HAP-1 (cell line): Measurements from ENCODE around the gene CAMK4.

Experiments used
- DNase-seq, 2 experiments: peaks; one replicate each; pipeline ENCODE4 v3.0.0-alpha.2; 2016 to 2020; ENCODE audit warnings: low spot score in 2 of 2
- H3K27me3 ChIP-seq: fragments of 250-450 bp; sonication (Bioruptor Pico); 2 replicates; pipeline ENCODE4 v1.5.1; 2020; ENCODE audit warnings: low read depth, mild to moderate bottlenecking, moderate library complexity
- H3K36me3 ChIP-seq: fragments of 250-450 bp; sonication (Bioruptor Pico); replicated peaks from 2 replicates; pipeline ENCODE4 v1.5.1; 2020; ENCODE audit warnings: mild to moderate bottlenecking
- H3K4me1 ChIP-seq: fragments of 250-450 bp; sonication (Bioruptor Pico); 2 replicates; pipeline ENCODE4 v1.5.1; 2020; ENCODE audit warnings: mild to moderate bottlenecking
- H3K4me3 ChIP-seq: fragments of 250-450 bp; sonication (Bioruptor Pico); 2 replicates; pipeline ENCODE4 v1.5.1; 2020; ENCODE audit warnings: mild to moderate bottlenecking, moderate library complexity
- H3K9me3 ChIP-seq: fragments of 250-450 bp; sonication (Bioruptor Pico); 2 replicates; pipeline ENCODE4 v1.5.1; 2020; ENCODE audit warnings: mild to moderate bottlenecking, moderate library complexity
- in situ Hi-C: fragments of 300-500 bp; cut with MboI; formaldehyde crosslinking; loops from 3 replicates; pipeline ENCODE4 v1.14.3; 2020; ENCODE audit warnings: low sequenced_read_pairs, inconsistent platforms, mixed read lengths

The CAMK4 gene

GRCh38 chr5:111535879-111536549 lies 311.8 kb downstream of the CAMK4 start:
- no peak for DNase-seq
- Histone ChIP-seq H3K27me3 (peaks cover 6% of the 10 kb centered on the region; the same call in 1 of the 2 replicates), H3K36me3 (no peaks in the 10 kb centered on the region), H3K4me3 (no peak overlapping the region), H3K9me3 (no peaks in the 10 kb centered on the region), H3K4me1 (no peaks in the 10 kb centered on the region)
- in situ Hi-C loops, result no loop called here

DNA sequence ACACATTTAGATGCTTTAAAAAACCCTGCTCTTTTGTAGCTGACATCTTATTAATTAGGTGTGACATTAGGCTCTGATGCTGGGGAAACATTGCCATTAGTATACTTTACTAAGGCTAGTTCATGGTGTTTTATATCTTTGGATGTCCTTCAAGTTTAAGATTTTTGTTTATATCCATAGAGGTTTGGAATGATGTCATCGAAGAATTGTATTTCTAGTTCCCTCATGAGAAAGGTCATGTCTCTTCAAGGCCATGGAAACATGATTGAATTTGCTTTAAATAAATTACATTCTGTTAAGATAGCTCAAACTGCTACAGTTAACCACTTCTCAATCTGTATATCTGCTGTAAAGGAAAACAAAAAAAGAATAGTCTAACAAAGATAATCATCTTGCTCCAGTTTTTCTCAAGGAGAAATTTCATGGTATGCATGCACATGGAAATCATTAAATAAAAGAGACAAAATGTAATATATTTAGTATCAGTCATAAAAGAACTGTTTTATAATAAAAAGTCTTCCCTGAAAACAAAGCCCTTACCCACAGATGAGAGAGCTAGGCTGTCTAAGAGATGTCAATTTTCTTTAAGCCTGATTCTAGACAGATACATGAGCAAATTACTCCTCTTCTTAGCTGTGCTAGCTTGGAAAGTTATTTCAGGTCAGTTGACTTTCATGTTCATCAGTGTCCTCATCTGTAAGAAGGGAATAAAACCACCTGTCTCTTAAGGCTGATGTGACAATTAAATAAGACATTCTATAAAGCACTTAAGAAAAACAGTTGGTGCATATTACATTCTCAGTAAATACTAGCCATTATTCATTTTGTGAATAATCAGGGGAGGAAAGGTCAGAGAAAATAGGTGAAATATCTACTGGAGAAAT lies 313.2 kb downstream of the CAMK4 start:
- H3K36me3 ChIP-seq, result no peaks in the 10 kb centered on the region
- no peaks in the 10 kb centered on the region for H3K9me3 ChIP-seq
- no peak for DNase-seq
- H3K4me1 ChIP-seq, result no peaks in the 10 kb centered on the region
- no peak overlapping the region for H3K4me3 ChIP-seq
- in situ Hi-C loops, result no loop called here
- peaks cover 6% of the 10 kb centered on the region; the same call in 1 of the 2 replicates for H3K27me3 ChIP-seq
